ENCODE measurements around the gene BAG1. TPM values are rescaled to one million over a fixed set of nuclear protein-coding genes. Genes with fewer than 3 reads are reported as not detected.
A peak's percentile ranks its signal among the peaks of the same experiment; 100 is the strongest.

Gene BAG1
- total RNA-seq, 2 donors from 2014 or later = 152 to 208 TPM

- DNase-seq (no peak), ATAC-seq (no peak)
- intact Hi-C loops (cut with DNase I) = no loop called here
Measured at GRCh38 chr9:33249087-33249658, 15.3 kb downstream of the BAG1 start.

GRCh38 chr9:33248606-33249005, 15.9 kb downstream of the BAG1 start:
- intact Hi-C loops (cut with DNase I) = no loop called here
- ATAC-seq = no peak

GRCh38 chr9:33246269-33246860, 18.1 kb downstream of the BAG1 start:
- intact Hi-C loops (cut with DNase I) = no loop called here
- ATAC-seq = no peak
- no peak for DNase-seq

More at GRCh38 chr9:33248606-33249005, 15.9 kb downstream of the BAG1 start:
- DNase-seq = no peak

GRCh38 chr9:33245341-33245740, 19.2 kb downstream of the BAG1 start:
- no peak for ATAC-seq
- DNase-seq = no peak
- intact Hi-C loops (cut with DNase I) = no loop called here

- DNase-seq (no peak), ATAC-seq (no peak)
- intact Hi-C loops (cut with DNase I) = no loop called here
Measured at GRCh38 chr9:33244137-33244784, 20.2 kb downstream of the BAG1 start.

- DNase-seq = no peak
- ATAC-seq = no peak
- intact Hi-C loops (cut with DNase I) = no loop called here
Measured at GRCh38 chr9:33242609-33243134, 21.8 kb downstream of the BAG1 start.

- DNase-seq (no peak), ATAC-seq (no peak)
- intact Hi-C loops (cut with DNase I) = no loop called here
Measured at GRCh38 chr9:33241298-33241697, 23.2 kb downstream of the BAG1 start.

- peak; percentile 51 to 78 for ATAC-seq
- intact Hi-C loops (cut with DNase I) = no loop called here
- DNase-seq = no peak
Measured at GRCh38 chr9:33239921-33240320, 24.6 kb downstream of the BAG1 start, which contains the start of gene SPINK4. Gene SPINK4, plus strand, starts transcription at chr9:33240167. Its CDS starts 42 bp downstream, at chr9:33240209.

- ATAC-seq (no peak), DNase-seq (no peak)
- intact Hi-C loops (cut with DNase I) = no loop called here
Measured at GRCh38 chr9:33236571-33236970, 27.9 kb downstream of the BAG1 start.

- DNase-seq (no peak), ATAC-seq (no peak)
- intact Hi-C loops (cut with DNase I) = no loop called here
Measured at GRCh38 chr9:33234511-33235467, 29.7 kb downstream of the BAG1 start.

GRCh38 chr9:33233626-33234342, 30.7 kb downstream of the BAG1 start:
- intact Hi-C loops (cut with DNase I) = no loop called here
- ATAC-seq = peak in 1 of 2 donors; percentile 81

GRCh38 chr9:33232815-33233214, 31.7 kb downstream of the BAG1 start:
- DNase-seq = no peak
- ATAC-seq = no peak
- intact Hi-C loops (cut with DNase I) = no loop called here

More at GRCh38 chr9:33233626-33234342, 30.7 kb downstream of the BAG1 start:
- peak; percentile 49 for DNase-seq

- DNase-seq = no peak
- intact Hi-C loops (cut with DNase I) = no loop called here
- no peak for ATAC-seq
Measured at GRCh38 chr9:33231623-33231942, 32.9 kb downstream of the BAG1 start.

GRCh38 chr9:33230756-33231622, 33.5 kb downstream of the BAG1 start:
- DNase-seq = no peak
- intact Hi-C loops (cut with DNase I) = no loop called here
- no peak for ATAC-seq

- ATAC-seq (peak; percentile 32 to 63), DNase-seq (peak; percentile 34)
- intact Hi-C loops (cut with DNase I) = loop anchor here in 1 of 2 donors (10.0 kb wide), 1 partner anchor 55 kb away; no protein-coding TSS in a partner anchor
Measured at GRCh38 chr9:33229359-33230114, 35.0 kb downstream of the BAG1 start.

GRCh38 chr9:33228606-33229005, 35.9 kb downstream of the BAG1 start:
- intact Hi-C loops (cut with DNase I) = loop anchor here in 1 of 2 donors (10.0 kb wide), 1 partner anchor 54 kb away; no protein-coding TSS in a partner anchor
- no peak for ATAC-seq
- no peak for DNase-seq

- ATAC-seq (no peak), DNase-seq (no peak)
- intact Hi-C loops (cut with DNase I) = loop anchor here in 1 of 2 donors (10.0 kb wide), 1 partner anchor 53 kb away; no protein-coding TSS in a partner anchor
Measured at GRCh38 chr9:33227741-33228140, 36.8 kb downstream of the BAG1 start.

Data from left cardiac atrium (tissue), 4 donors.